Muscle layer of duodenum (tissue), 2 donors: ENCODE data around the gene TAF1D.

Experiments
- H3K27ac ChIP-seq: one replicate; pipeline ENCODE4 v1.7.0; 2013; ENCODE audit warnings: mild to moderate bottlenecking, low read length
- H3K27me3 ChIP-seq: one replicate; pipeline ENCODE4 v1.7.0; 2013; ENCODE audit warnings: low read depth, mild to moderate bottlenecking, control low read depth, low read length
- H3K36me3 ChIP-seq, 2 donors: one replicate each; pipeline ENCODE4 v1.7.0; 2013; ENCODE audit warnings: low read length in 2 of 2, control low read depth in 1 of 2, mild to moderate bottlenecking in 1 of 2; ENCODE audit not compliant: insufficient read depth in 2 of 2, control insufficient read depth in 1 of 2
- H3K4me1 ChIP-seq, 2 donors: one replicate each; pipeline ENCODE4 v1.7.0; 2013; ENCODE audit warnings: low read length in 2 of 2, mild to moderate bottlenecking in 2 of 2, control low read depth in 1 of 2, moderate library complexity in 1 of 2; ENCODE audit not compliant: insufficient read depth in 2 of 2, control insufficient read depth in 1 of 2
- H3K4me3 ChIP-seq, 2 donors: one replicate each; pipeline ENCODE4 v1.7.0; 2013; ENCODE audit warnings: low read length in 2 of 2, low read depth in 1 of 2, mild to moderate bottlenecking in 1 of 2
- H3K9me3 ChIP-seq, 2 donors: one replicate each; pipeline ENCODE4 v1.7.0; 2013; ENCODE audit warnings: low read length in 2 of 2, control low read depth in 1 of 2, mild to moderate bottlenecking in 1 of 2; ENCODE audit not compliant: control insufficient read depth in 1 of 2
- donor health status: healthy.

TAF1D gene

DNA sequence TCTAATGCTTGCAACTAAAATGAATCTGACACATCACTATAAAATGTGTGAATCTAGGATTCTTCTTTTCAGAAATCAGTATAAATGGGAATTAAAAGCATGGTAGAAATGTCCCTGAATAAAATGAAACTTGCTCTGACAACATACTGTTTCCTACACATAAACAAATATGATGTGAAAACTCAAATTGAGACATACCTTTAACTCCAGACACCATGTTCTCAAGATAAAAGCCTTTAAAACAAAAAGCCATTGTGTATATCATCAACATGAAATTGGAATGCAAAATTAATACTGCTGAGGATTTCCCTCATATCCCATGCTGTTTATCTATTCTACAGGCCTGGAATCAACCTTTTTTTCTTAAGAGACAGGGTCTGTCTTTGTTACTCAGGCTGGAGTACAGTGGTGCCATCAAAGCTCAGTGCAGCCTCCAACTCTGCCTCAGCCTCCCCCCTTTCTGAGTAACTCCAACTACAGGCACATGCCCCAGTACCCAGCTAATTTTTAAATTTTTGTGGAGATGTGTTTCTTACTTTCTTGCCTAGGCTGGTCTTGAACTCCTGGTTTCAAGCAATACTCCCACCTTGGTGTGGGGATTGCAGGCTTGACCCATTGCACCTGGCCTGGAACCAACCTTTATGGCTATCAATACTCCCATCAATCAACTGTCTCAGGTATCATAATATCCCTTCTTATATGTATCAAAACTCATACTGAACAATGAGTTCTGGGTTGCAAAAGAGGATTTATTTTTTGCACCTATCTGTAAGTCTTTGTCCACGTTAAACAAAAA is 6.7 kb downstream of the TAF1D start:
- H3K36me3 ChIP-seq: peaks cover 85 to 89% of the 10 kb centered on the region in 2 donors
- no peaks in the 10 kb centered on the region for H3K9me3 ChIP-seq
- no peak overlapping the region for H3K4me3 ChIP-seq
- no peaks in the 10 kb centered on the region for H3K27me3 ChIP-seq
- no peak overlapping the region for H3K27ac ChIP-seq
- peaks cover 15 to 18% of the 10 kb centered on the region in 2 donors for H3K4me1 ChIP-seq

DNA sequence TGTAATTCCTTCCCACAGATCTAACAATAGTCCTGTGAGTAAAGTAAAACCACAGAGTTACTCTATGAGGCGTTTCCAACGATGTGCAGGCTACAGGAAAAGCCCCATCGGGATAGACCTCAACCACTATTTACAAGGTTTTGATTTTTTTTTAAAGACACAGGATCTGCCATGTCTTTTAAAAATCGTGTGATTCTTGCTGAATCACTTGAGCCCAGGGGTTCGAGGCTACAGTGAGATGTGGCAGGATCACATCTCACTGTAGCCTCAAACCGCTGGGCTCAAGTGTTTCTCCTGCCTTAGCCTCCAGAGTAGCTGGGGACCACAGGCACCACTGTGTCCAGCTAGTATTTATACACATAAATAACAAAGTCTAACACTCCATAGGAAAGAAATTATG is 7.8 kb downstream of the TAF1D start:
- H3K36me3 ChIP-seq: peaks cover 91 to 98% of the 10 kb centered on the region in 2 donors
- no peak overlapping the region for H3K4me3 ChIP-seq
- no peaks in the 10 kb centered on the region for H3K27me3 ChIP-seq
- no peak overlapping the region for H3K27ac ChIP-seq
- H3K4me1 ChIP-seq: peaks cover 7 to 9% of the 10 kb centered on the region in 2 donors
- no peaks in the 10 kb centered on the region for H3K9me3 ChIP-seq

GRCh38 chr11:93732237-93732892 is 8.9 kb downstream of the TAF1D start:
- Histone ChIP-seq H3K27ac (no peak overlapping the region), H3K27me3 (no peaks in the 10 kb centered on the region), H3K4me3 (no peak overlapping the region), H3K9me3 (no peaks in the 10 kb centered on the region), H3K36me3 (peaks cover 89 to 97% of the 10 kb centered on the region in 2 donors), H3K4me1 (peaks cover 0 to 5% of the 10 kb centered on the region in 2 donors)

GRCh38 chr11:93730108-93731107 is 10.9 kb downstream of the TAF1D start:
- no peaks in the 10 kb centered on the region for H3K9me3 ChIP-seq
- H3K36me3 ChIP-seq: peaks cover 83 to 89% of the 10 kb centered on the region in 2 donors
- no peak overlapping the region for H3K27ac ChIP-seq
- H3K4me3 ChIP-seq: no peak overlapping the region
- H3K27me3 ChIP-seq: no peaks in the 10 kb centered on the region
- H3K4me1 ChIP-seq: peaks cover 0 to 5% of the 10 kb centered on the region in 2 donors

DNA sequence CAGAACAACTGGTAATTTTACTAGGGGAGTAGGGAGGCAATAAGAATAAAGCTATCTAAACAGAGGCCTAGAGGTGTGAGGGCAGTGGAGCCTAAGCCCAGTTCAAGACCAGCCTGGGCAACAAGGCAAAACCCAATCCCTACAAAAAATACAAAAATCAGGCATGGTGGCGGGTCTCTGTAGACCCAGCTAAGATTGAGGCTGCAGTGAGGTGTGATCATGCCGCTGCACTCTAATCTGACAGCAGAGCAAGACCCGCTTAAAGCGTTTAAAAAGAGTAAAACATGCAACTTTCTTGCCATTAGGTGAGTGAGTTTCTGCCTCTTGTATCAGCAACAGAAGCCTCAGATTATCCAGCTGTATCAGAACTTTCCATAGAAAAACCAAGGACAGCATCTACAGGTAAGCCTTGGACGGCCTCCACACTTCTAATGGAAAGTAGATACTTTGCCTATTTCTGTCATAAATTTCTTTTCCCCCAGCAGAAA is 12.1 kb downstream of the TAF1D start:
- no peak overlapping the region for H3K4me3 ChIP-seq
- peaks cover 0 to 5% of the 10 kb centered on the region in 2 donors for H3K4me1 ChIP-seq
- H3K36me3 ChIP-seq: peaks cover 73 to 81% of the 10 kb centered on the region in 2 donors
- H3K9me3 ChIP-seq: no peaks in the 10 kb centered on the region
- H3K27me3 ChIP-seq: no peaks in the 10 kb centered on the region
- no peak overlapping the region for H3K27ac ChIP-seq

DNA sequence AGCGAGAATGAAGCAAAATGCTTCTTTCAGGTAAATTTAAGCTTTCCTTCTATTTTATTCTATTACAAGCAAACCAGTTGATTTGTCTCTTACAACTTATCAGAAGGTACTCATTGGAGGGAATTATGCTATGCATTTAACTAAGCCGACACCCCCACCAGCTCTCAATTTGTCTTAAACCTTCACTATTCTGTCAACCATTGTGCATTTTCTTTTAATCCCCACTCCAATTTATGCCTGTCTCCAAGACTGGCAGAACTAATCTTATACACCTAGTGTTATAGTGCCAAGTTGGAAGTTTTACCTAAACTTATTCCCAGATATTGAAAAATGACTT is 12.5 kb downstream of the TAF1D start:
- Histone ChIP-seq H3K36me3 (peaks cover 72 to 79% of the 10 kb centered on the region in 2 donors), H3K27me3 (no peaks in the 10 kb centered on the region)

DNA sequence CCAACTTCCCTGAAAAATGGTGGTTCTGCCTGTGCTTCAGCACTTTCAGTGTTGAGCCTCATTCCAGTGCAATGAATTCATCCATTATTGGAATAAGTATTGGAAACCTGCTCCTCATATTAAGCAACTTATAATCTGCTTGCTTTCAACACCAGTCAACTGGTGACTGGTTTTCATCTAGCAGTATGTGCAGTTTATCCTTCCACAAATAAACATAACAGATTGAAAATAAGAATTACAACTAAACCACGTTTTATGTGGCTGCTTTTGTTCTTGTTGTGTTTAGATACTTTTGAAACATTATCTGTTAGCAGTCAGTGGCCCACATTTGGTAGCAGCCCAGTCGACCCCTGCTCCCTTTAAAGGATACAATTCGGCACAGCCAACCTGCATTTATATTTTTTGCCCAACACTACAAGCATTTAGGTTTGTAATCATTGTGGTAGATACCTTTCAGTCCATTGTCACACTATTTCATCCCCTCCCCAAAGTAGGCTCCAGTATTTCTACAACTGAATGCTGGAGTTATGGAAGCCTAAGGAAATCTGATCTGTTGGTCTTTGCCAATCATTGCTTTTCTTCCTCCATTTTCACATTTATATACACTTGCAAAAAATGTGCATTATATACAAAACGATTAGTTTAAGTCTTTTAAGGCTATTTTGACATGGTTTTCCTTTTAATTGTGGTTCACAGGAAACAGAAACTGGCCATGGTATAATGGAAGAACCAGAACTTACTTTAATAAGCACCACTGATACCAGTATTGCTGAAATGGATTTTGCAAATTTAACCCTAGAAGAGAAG is 13.1 kb downstream of the TAF1D start:
- H3K36me3 ChIP-seq: peaks cover 72 to 74% of the 10 kb centered on the region in 2 donors

More for the DNA sequence above, 12.5 kb downstream of the TAF1D start:
- H3K4me1 ChIP-seq: peaks cover 0 to 5% of the 10 kb centered on the region in 2 donors
- H3K27ac ChIP-seq: no peak overlapping the region
- no peak overlapping the region for H3K4me3 ChIP-seq
- no peaks in the 10 kb centered on the region for H3K9me3 ChIP-seq

DNA sequence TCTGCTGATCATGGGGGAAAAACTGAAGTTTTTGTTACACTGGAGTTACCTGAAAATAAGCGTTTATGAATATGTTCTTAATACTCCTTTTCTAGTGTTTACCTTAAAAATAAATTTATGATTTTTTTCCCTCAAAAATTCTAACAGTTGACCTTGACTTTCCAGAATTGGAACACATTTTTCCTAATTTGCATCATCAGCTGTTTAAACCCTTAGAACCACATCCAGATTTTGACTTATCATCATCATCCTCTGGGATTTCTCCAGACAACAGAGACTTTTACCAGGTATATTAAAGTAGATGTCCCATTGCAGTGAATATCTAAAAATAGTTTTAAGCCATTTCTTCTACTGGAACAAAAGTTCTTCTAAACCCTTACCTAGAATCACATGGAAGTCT is 17.2 kb downstream of the TAF1D start:
- H3K9me3 ChIP-seq: no peaks in the 10 kb centered on the region
- H3K36me3 ChIP-seq: peaks cover 44 to 58% of the 10 kb centered on the region in 2 donors
- no peaks in the 10 kb centered on the region for H3K4me1 ChIP-seq
- H3K27ac ChIP-seq: no peak overlapping the region
- H3K27me3 ChIP-seq: no peaks in the 10 kb centered on the region
- H3K4me3 ChIP-seq: no peak overlapping the region

More for the DNA sequence above, 13.1 kb downstream of the TAF1D start:
- peaks cover 0 to 5% of the 10 kb centered on the region in 2 donors for H3K4me1 ChIP-seq
- no peaks in the 10 kb centered on the region for H3K27me3 ChIP-seq
- H3K9me3 ChIP-seq: no peaks in the 10 kb centered on the region
- no peak overlapping the region for H3K27ac ChIP-seq
- H3K4me3 ChIP-seq: no peak overlapping the region

DNA sequence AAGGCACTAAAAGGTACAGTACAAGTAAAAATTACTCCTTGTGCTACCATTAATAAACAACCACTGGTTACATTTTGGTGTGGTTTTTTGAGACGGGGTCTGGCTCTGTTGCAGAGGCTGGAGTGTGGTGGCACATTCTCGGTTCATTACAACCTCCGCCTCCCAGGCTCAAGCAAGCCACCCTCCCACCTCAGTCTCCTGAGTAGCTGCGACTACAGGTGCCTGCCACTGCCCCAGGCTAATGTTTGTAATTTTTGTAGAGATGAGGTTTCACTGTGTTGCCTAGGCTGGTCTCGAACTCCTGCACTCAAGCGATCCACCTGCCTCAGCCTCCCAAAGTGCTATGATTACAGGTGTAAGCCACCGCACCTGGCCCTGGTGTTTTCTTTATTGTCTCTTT is 20.8 kb downstream of the TAF1D start:
- Histone ChIP-seq H3K4me3 (no peak overlapping the region), H3K4me1 (no peaks in the 10 kb centered on the region), H3K27ac (no peak overlapping the region)

GRCh38 chr11:93719310-93719709 is 22.0 kb downstream of the TAF1D start:
- Histone ChIP-seq H3K4me1 (no peaks in the 10 kb centered on the region), H3K36me3 (peaks cover 24 to 57% of the 10 kb centered on the region in 2 donors), H3K9me3 (no peaks in the 10 kb centered on the region), H3K27me3 (no peaks in the 10 kb centered on the region), H3K4me3 (no peak overlapping the region), H3K27ac (no peak overlapping the region)

More for the DNA sequence above, 20.8 kb downstream of the TAF1D start:
- H3K27me3 ChIP-seq: no peaks in the 10 kb centered on the region
- no peaks in the 10 kb centered on the region for H3K9me3 ChIP-seq
- H3K36me3 ChIP-seq: peaks cover 18 to 52% of the 10 kb centered on the region in 2 donors
